GM12878 (cell line): ENCODE results near the gene IL17RA. TPM values are rescaled to one million over a fixed set of nuclear protein-coding genes. Genes with fewer than 3 reads are reported as not detected.

ENCODE experiments used
- ATAC-seq: fragments of 200-7000 bp; cut with Tn5 transposase; 3 replicates; pipeline ENCODE4 v1.9.1; 2020; ENCODE audit warnings: mild to moderate bottlenecking, moderate library complexity
- BruUV-seq: library from RNA; stranded (reverse); fragments of 400-500 nt; replicated peaks from 2 replicates; lab custom pipeline; 2021; lab: Mats Ljungman, UMichigan
- CTCF ChIA-PET: fragments of 300-600 bp; sonication (Branson Sonifier 250); formaldehyde crosslinking; extraction: SDS; loops from one replicate; lab custom pipeline; 2021; ENCODE audit warnings: inconsistent platforms; lab: Yijun Ruan, JAX
- POLR2A ChIA-PET: fragments of 350-600 bp; formaldehyde crosslinking; extraction: SDS; loops from one replicate; lab custom pipeline; 2021; ENCODE audit warnings: inconsistent platforms; lab: Charles Lee
- RAD21 ChIA-PET: fragments of 300-600 bp; sonication (Branson Sonifier 250); formaldehyde crosslinking; loops from one replicate; lab custom pipeline; 2023; ENCODE audit warnings: antibody characterized with exemption; ENCODE audit not compliant: unreplicated experiment; lab: Charles Lee
- SMC1A ChIA-PET: fragments of 300-600 bp; sonication (Branson Sonifier 250); formaldehyde crosslinking; loops from one replicate; lab custom pipeline; 2023; ENCODE audit not compliant: unreplicated experiment, uncharacterized antibody; lab: Charles Lee
- DNase-seq: peaks from one replicate; pipeline ENCODE4 v3.0.0-alpha.2; 2011; ENCODE audit warnings: low read depth, low spot score
- FAIRE-seq: peaks from 3 replicates; lab custom pipeline; 2011; peaks lifted over from hg19 to GRCh38; lab: Jason Lieb, UNC
- H2AFZ ChIP-seq: 2 replicates; pipeline ENCODE4 v1.6.0; 2011; ENCODE audit warnings: low read depth, low read length, control low read depth; ENCODE audit not compliant: control insufficient read depth
- H3K27ac ChIP-seq: 2 replicates; pipeline ENCODE4 v1.5.1; 2011; ENCODE audit warnings: control low read depth; ENCODE audit not compliant: control insufficient read depth, insufficient read depth
- H3K27me3 ChIP-seq, 2 experiments: replicated peaks in 1 of 2; 2 replicates each; pipeline versions ENCODE4 v1.6.0 to v1.6.1; 2011; ENCODE audit warnings: low read length in 1 of 2; ENCODE audit not compliant: control insufficient read depth in 2 of 2, insufficient read depth in 2 of 2
- H3K36me3 ChIP-seq, 2 experiments: 2 replicates each; pipeline ENCODE4 v1.5.1; 2011; ENCODE audit warnings: low read length in 1 of 2; ENCODE audit not compliant: control insufficient read depth in 2 of 2, insufficient read depth in 2 of 2
- H3K4me1 ChIP-seq: 2 replicates; pipeline ENCODE4 v1.6.1; 2011; ENCODE audit warnings: mild to moderate bottlenecking, low read length, moderate library complexity, mixed read lengths; ENCODE audit not compliant: control insufficient read depth, insufficient read depth
- H3K4me2 ChIP-seq: 2 replicates; pipeline ENCODE4 v1.6.0; 2011; ENCODE audit warnings: control low read depth; ENCODE audit not compliant: control insufficient read depth, insufficient read depth
- H3K4me3 ChIP-seq: fragments of 200-600 bp; sonication (generic); 2 replicates; pipeline ENCODE4 v1.5.1; 2016
- H3K79me2 ChIP-seq: 2 replicates; pipeline ENCODE4 v1.6.0; 2011; ENCODE audit warnings: low read length; ENCODE audit not compliant: control insufficient read depth, insufficient read depth
- H3K9ac ChIP-seq: 2 replicates; pipeline ENCODE4 v1.8.0; 2011; ENCODE audit warnings: low read length, control low read depth, mixed read lengths; ENCODE audit not compliant: control insufficient read depth, insufficient read depth
- H3K9me3 ChIP-seq: replicated peaks from 3 replicates; pipeline ENCODE4 v1.5.1; 2011; ENCODE audit warnings: mild to moderate bottlenecking, low read length; ENCODE audit not compliant: control insufficient read depth, insufficient read depth
- H4K20me1 ChIP-seq: 2 replicates; pipeline ENCODE4 v1.6.0; 2011; ENCODE audit not compliant: control insufficient read depth, insufficient read depth
- BCL11A ChIP-seq: IDR thresholded peaks from 2 replicates; pipeline ENCODE4 v1.6.1; 2011; ENCODE audit warnings: low read depth, low read length
- CBX3 ChIP-seq: fragments of 200-600 bp; sonication (generic); IDR thresholded peaks from 2 replicates; pipeline ENCODE4 v1.6.1; 2016; ENCODE audit warnings: low read depth, borderline replicate concordance
- CBX5 ChIP-seq: sonication (generic); IDR thresholded peaks from 2 replicates; pipeline ENCODE4 v1.6.1; 2016; ENCODE audit warnings: low read depth, moderate library complexity, mild to moderate bottlenecking, inconsistent platforms
- CHD1 ChIP-seq: IDR thresholded peaks from 2 replicates; pipeline ENCODE4 v1.6.1; 2012; ENCODE audit warnings: low read depth, low read length, improper control_type of control experiment
- DPF2 ChIP-seq: fragments of 450-650 bp; IDR thresholded peaks from 2 replicates; pipeline ENCODE4 v1.6.1; 2017; ENCODE audit warnings: mild to moderate bottlenecking
- EP300 ChIP-seq, 2 experiments: fragments of 150-350 bp in 1 of 2; IDR thresholded peaks; 2 replicates each; pipeline ENCODE4 v1.6.1; 2011 to 2012; ENCODE audit warnings: low read depth in 2 of 2, low read length in 2 of 2, borderline replicate concordance in 1 of 2, improper control_type of control experiment in 1 of 2, inconsistent platforms in 1 of 2; ENCODE audit not compliant: control insufficient read depth in 1 of 2
- HDGF ChIP-seq: fragments of 450-650 bp; IDR thresholded peaks from 2 replicates; pipeline ENCODE4 v1.6.1; 2016; ENCODE audit warnings: antibody characterized with exemption
- MEF2A ChIP-seq: IDR thresholded peaks from 2 replicates; pipeline ENCODE4 v1.6.1; 2011; ENCODE audit warnings: low read depth, mild to moderate bottlenecking, low read length, moderate library complexity; ENCODE audit not compliant: insufficient read depth
- NFXL1 ChIP-seq: fragments of 450-650 bp; IDR thresholded peaks from 2 replicates; pipeline ENCODE4 v1.6.1; 2017; ENCODE audit warnings: antibody characterized with exemption, mild to moderate bottlenecking, borderline replicate concordance
- NFYB ChIP-seq: IDR thresholded peaks from 2 replicates; pipeline ENCODE4 v1.6.1; 2011; ENCODE audit warnings: low read depth, mild to moderate bottlenecking, low read length, improper control_type of control experiment, moderate library complexity; ENCODE audit not compliant: insufficient read depth
- PAX8 ChIP-seq: fragments of 450-650 bp; IDR thresholded peaks from 2 replicates; pipeline ENCODE4 v1.6.1; 2017; ENCODE audit warnings: mild to moderate bottlenecking, moderate library complexity
- POLR2AphosphoS5 ChIP-seq: IDR thresholded peaks from 2 replicates; pipeline ENCODE4 v1.6.1; 2011; ENCODE audit warnings: mild to moderate bottlenecking, low read length, inconsistent platforms
- RAD51 ChIP-seq: fragments of 450-650 bp; IDR thresholded peaks from 2 replicates; pipeline ENCODE4 v1.6.1; 2016; ENCODE audit warnings: moderate library complexity, mild to moderate bottlenecking, inconsistent platforms
- RCOR1 ChIP-seq: conservative IDR thresholded peaks from 2 replicates; pipeline ENCODE4 v1.6.1; 2012; ENCODE audit warnings: low read depth, low read length, improper control_type of control experiment
- SMARCA5 ChIP-seq: fragments of 450-650 bp; IDR thresholded peaks from 2 replicates; pipeline ENCODE4 v1.6.1; 2017; ENCODE audit warnings: mild to moderate bottlenecking
- STAT3 ChIP-seq: IDR thresholded peaks from 2 replicates; pipeline ENCODE4 v1.6.1; 2011; ENCODE audit warnings: low read depth, low read length, improper control_type of control experiment
- SUZ12 ChIP-seq: fragments of 200-600 bp; sonication (generic); IDR thresholded peaks from one replicate; pipeline ENCODE4 v1.6.1; 2018; ENCODE audit warnings: antibody characterized with exemption, mild to moderate bottlenecking; ENCODE audit not compliant: unreplicated experiment
- TBL1XR1 ChIP-seq: IDR thresholded peaks from 2 replicates; pipeline ENCODE4 v1.6.1; 2012; ENCODE audit warnings: low read depth, low read length, improper control_type of control experiment
- WGBS: methylation state at CpG from one replicate; pipeline ENCODE4 v1.1.6; 2016; ENCODE audit warnings: low lambda C conversion rate; ENCODE audit not compliant: insufficient replicate concordance, insufficient coverage; ENCODE audit errors: missing lambda C conversion rate; 5-methylcytosine and 5-hydroxymethylcytosine counted together
- in situ Hi-C: fragments of 300-500 bp; cut with MboI; formaldehyde crosslinking; loops from 9 replicates; pipeline ENCODE4 v1.14.3; 2018; ENCODE audit warnings: mixed read lengths
- intact Hi-C: fragments of 100-400 bp; cut with micrococcal nuclease; formaldehyde crosslinking; loops from one replicate; pipeline ENCODE4 v1.14.2; 2022; ENCODE audit not compliant: unreplicated experiment
- polyA plus RNA-seq, 11 experiments: library from polyadenylated mRNA; depleted of rRNA in 4 of 11; unstranded in 6 of 11; stranded (reverse) in 5 of 11; fragments of >200 nt; fragmentation: Nextera tagmentation in 4 of 11; fragmentation: Illumina TruSeq in 1 of 11; extraction: Ambion mirVana in 4 of 11; extraction: Trizol in 1 of 11; gene quantifications; 1 replicate in 1 of 11; 2 replicates in 10 of 11; pipeline versions ENCODE4 v1.2.1 to v1.2.3, GENCODE V29; 2011 to 2016; ENCODE audit warnings: inconsistent platforms in 2 of 11, missing spikeins in 2 of 11, low read depth in 1 of 11
- total RNA-seq, 4 experiments: library from RNA; depleted of rRNA in 3 of 4; stranded (reverse); fragments of >200 nt in 3 of 4; fragmentation: Illumina TruSeq in 1 of 4; extraction: Trizol in 1 of 4; gene quantifications; 2 replicates each; pipeline versions ENCODE4 v1.2.1 to v1.2.3, GENCODE V29; 2013 to 2021
- TF ChIP-seq, protein P1 (sequence below): fragments of 450-650 bp; conservative IDR thresholded peaks from 2 replicates; pipeline ENCODE4 v1.6.1; 2017; ENCODE audit warnings: mild to moderate bottlenecking, moderate library complexity

Gene IL17RA
- total and polyA plus RNA-seq, 10 of the 15 experiments (the other 5 are each of a cell fraction or from before 2014, with no cell fraction given), result 0.71 to 10.2 (median 4.2) TPM

DNA sequence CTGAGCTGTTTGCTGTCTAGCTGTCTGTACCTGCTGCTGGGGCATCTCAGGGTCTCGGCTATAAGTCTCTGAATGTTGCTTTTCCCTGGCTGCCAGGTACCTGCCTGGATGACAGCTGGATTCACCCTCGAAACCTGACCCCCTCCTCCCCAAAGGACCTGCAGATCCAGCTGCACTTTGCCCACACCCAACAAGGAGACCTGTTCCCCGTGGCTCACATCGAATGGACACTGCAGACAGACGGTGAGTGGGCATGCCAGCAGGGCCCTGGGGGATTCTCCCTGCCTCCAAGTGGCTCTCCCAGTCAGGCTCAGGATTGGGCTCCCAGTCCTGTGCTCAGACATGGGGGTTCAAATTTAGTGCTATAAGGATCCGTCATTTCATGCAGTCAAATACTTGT is 12.9 kb downstream of the IL17RA start:
- RAD21 ChIA-PET, result no interaction called here
- intact Hi-C loops, result no loop called here

More for the DNA sequence above, 12.9 kb downstream of the IL17RA start:
- Histone ChIP-seq H3K27ac (no peak overlapping the region), H3K4me2 (no peak overlapping the region), H3K4me1 (peaks cover 19% of the 10 kb centered on the region), H3K4me3 (no peak overlapping the region), H4K20me1 (peaks cover 6% of the 10 kb centered on the region), H3K9me3 (no peaks in the 10 kb centered on the region), H3K27me3 (no peaks in the 10 kb centered on the region), H2AFZ (no peak overlapping the region), H3K36me3 (peaks cover 10 to 20% of the 10 kb centered on the region in 2 experiments; a peak in 3 of 4 replicates), H3K79me2 (no peaks in the 10 kb centered on the region; the same call in 1 of the 2 replicates), H3K9ac (no peak overlapping the region)
- POLR2A ChIA-PET, result interaction anchor here (0.6 kb wide), 1 partner anchor 1050 kb away, joined by 3 read pairs; no protein-coding TSS in a partner anchor
- 84% methylated on average over 6 of the region's 6 CpGs for WGBS
- TF ChIP-seq TBL1XR1, result no peak
- no peak for TF ChIP-seq HDGF
- no peak for TF ChIP-seq MEF2A
- TF ChIP-seq CBX5, result no peak
- no peak for TF ChIP-seq DPF2
- TF ChIP-seq POLR2AphosphoS5, result no peak
- TF ChIP-seq CBX3, result no peak
- no peak for TF ChIP-seq BCL11A
- TF ChIP-seq SUZ12, result no peak
- no peak for TF ChIP-seq NFYB
- TF ChIP-seq RAD51, result no peak
- no peak for TF ChIP-seq NFXL1
- TF ChIP-seq RCOR1, result no peak
- no peak for TF ChIP-seq EP300 (IDR thresholded peaks at IDR 0.05; ENCODE audit: borderline replicate concordance in 1 of 2, control insufficient read depth in 1 of 2, low read depth in 2 of 2, low read length in 2 of 2)
- no peak for TF ChIP-seq CHD1
- TF ChIP-seq SMARCA5, result no peak
- no peak for TF ChIP-seq STAT3
- TF ChIP-seq PAX8, result no peak
- TF ChIP-seq, protein P1, sequence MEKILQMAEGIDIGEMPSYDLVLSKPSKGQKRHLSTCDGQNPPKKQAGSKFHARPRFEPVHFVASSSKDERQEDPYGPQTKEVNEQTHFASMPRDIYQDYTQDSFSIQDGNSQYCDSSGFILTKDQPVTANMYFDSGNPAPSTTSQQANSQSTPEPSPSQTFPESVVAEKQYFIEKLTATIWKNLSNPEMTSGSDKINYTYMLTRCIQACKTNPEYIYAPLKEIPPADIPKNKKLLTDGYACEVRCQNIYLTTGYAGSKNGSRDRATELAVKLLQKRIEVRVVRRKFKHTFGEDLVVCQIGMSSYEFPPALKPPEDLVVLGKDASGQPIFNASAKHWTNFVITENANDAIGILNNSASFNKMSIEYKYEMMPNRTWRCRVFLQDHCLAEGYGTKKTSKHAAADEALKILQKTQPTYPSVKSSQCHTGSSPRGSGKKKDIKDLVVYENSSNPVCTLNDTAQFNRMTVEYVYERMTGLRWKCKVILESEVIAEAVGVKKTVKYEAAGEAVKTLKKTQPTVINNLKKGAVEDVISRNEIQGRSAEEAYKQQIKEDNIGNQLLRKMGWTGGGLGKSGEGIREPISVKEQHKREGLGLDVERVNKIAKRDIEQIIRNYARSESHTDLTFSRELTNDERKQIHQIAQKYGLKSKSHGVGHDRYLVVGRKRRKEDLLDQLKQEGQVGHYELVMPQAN, result no peak
- FAIRE-seq (no peak), DNase-seq (no peak), ATAC-seq (no peak)
- CTCF ChIA-PET, result interaction anchor here (0.9 to 1.3 kb wide), 2 partner anchors 21 to 75 kb away, joined by 3 read pairs; no protein-coding TSS in a partner anchor
- SMC1A ChIA-PET, result interaction anchor here (1.5 kb wide), 1 partner anchor 9 kb away, joined by 7 read pairs; no protein-coding TSS in a partner anchor
- in situ Hi-C loops, result no loop called here
- no TSS peak for BruUV-seq
